DND-41 (cell line): ENCODE results near the gene CYFIP1.

ENCODE experiments used
- CTCF ChIP-seq: IDR thresholded peaks from 2 replicates; pipeline ENCODE4 v1.5.1; 2012; ENCODE audit warnings: borderline replicate concordance, low read length, moderate library complexity, mild to moderate bottlenecking; ENCODE audit not compliant: poor library complexity, severe bottlenecking; ENCODE audit errors: extremely low read depth
- EZH2 ChIP-seq: IDR thresholded peaks from 3 replicates; pipeline ENCODE4 v1.6.1; 2012; ENCODE audit warnings: borderline replicate concordance, low read depth, mild to moderate bottlenecking, moderate library complexity, low read length, inconsistent platforms; ENCODE audit not compliant: severe bottlenecking

GRCh38 chr15:22995795-22996194 lies 15.6 kb upstream of the CYFIP1 start:
- TF ChIP-seq CTCF (no peak), EZH2 (no peak)
